H1 (cell line): ENCODE results near the gene TMEM271. TPM values are rescaled to one million over a fixed set of nuclear protein-coding genes. Genes with fewer than 3 reads are reported as not detected.

ENCODE experiments used
- CTCF ChIA-PET: fragments of 300-600 bp; sonication (Branson Sonifier 250); formaldehyde crosslinking; loops from one replicate; lab custom pipeline; 2021; ENCODE audit not compliant: partially characterized antibody; lab: Charles Lee
- POLR2A ChIA-PET: fragments of 300-600 bp; sonication (Branson Sonifier 250); formaldehyde crosslinking; loops from one replicate; lab custom pipeline; 2021; ENCODE audit warnings: inconsistent platforms; ENCODE audit not compliant: partially characterized antibody; lab: Charles Lee
- DNase-seq, 2 experiments: peaks; one replicate each; pipeline versions ENCODE4 v3.0.0 to v3.0.0-alpha.2; 2010 to 2022; ENCODE audit warnings: low spot score in 2 of 2, low read depth in 1 of 2, mixed read lengths in 1 of 2
- FAIRE-seq: peaks from 2 replicates; lab custom pipeline; 2011; peaks lifted over from hg19 to GRCh38; lab: Jason Lieb, UNC
- H2AFZ ChIP-seq: 2 replicates; pipeline ENCODE4 v1.8.1; 2012; ENCODE audit warnings: low read length, inconsistent platforms
- H2AK5ac ChIP-seq: 2 replicates; pipeline ENCODE4 v1.6.1; 2013; ENCODE audit warnings: low read depth, low read length
- H2BK120ac ChIP-seq: replicated peaks from 2 replicates; pipeline ENCODE3; 2013; ENCODE audit warnings: low read depth, low read length, inconsistent platforms
- H2BK12ac ChIP-seq: 2 replicates; pipeline ENCODE4 v1.6.1; 2013; ENCODE audit warnings: low read depth, low read length
- H2BK15ac ChIP-seq: 2 replicates; pipeline ENCODE4 v1.6.1; 2013; ENCODE audit warnings: low read length
- H2BK20ac ChIP-seq: 2 replicates; pipeline ENCODE4 v1.6.1; 2013; ENCODE audit warnings: low read length
- H2BK5ac ChIP-seq: 2 replicates; pipeline ENCODE4 v1.6.1; 2013; ENCODE audit warnings: low read depth, low read length
- H3K14ac ChIP-seq: 2 replicates; pipeline ENCODE4 v1.6.1; 2013; ENCODE audit warnings: inconsistent platforms; ENCODE audit not compliant: insufficient read length
- H3K18ac ChIP-seq: 2 replicates; pipeline ENCODE4 v1.6.1; 2013; ENCODE audit warnings: low read length; ENCODE audit errors: extremely low read depth
- H3K23ac ChIP-seq: 2 replicates; pipeline ENCODE4 v1.6.1; 2013; ENCODE audit warnings: inconsistent platforms; ENCODE audit not compliant: insufficient read length
- H3K23me2 ChIP-seq: 2 replicates; pipeline ENCODE4 v1.6.1; 2013; ENCODE audit warnings: low read depth, low read length
- H3K27ac ChIP-seq: 2 replicates; pipeline ENCODE4 v1.6.1; 2011; ENCODE audit warnings: low read depth, low read length, inconsistent platforms
- H3K27me3 ChIP-seq, 4 experiments: replicated peaks in 1 of 4; 1 replicate in 1 of 4; 2 replicates in 3 of 4; pipeline versions ENCODE4 v1.6.1 to v1.8.1; 2011 to 2013; ENCODE audit warnings: low read length in 3 of 4, mild to moderate bottlenecking in 3 of 4, inconsistent platforms in 2 of 4, mixed read lengths in 2 of 4, moderate library complexity in 1 of 4; ENCODE audit not compliant: control insufficient read depth in 3 of 4, insufficient read depth in 3 of 4; ENCODE audit errors: extremely low read depth in 1 of 4
- H3K36me3 ChIP-seq, 4 experiments: 2 replicates each; pipeline versions ENCODE4 v1.6.1 to v1.8.1; 2011 to 2013; ENCODE audit warnings: mild to moderate bottlenecking in 4 of 4, low read length in 3 of 4, moderate library complexity in 2 of 4, control low read depth in 1 of 4, inconsistent platforms in 1 of 4; ENCODE audit not compliant: insufficient read depth in 4 of 4, control insufficient read depth in 2 of 4
- H3K4ac ChIP-seq: replicated peaks from 2 replicates; pipeline ENCODE3; 2013; ENCODE audit warnings: low read length, low read depth, mixed read lengths, inconsistent platforms; ENCODE audit not compliant: insufficient read length
- H3K4me1 ChIP-seq, 4 experiments: replicated peaks in 1 of 4; 1 replicate in 1 of 4; 2 replicates in 3 of 4; pipeline versions ENCODE4 v1.6.1 to v1.8.1; 2011 to 2013; ENCODE audit warnings: low read length in 3 of 4, inconsistent platforms in 2 of 4, mixed read lengths in 1 of 4; ENCODE audit not compliant: insufficient read depth in 4 of 4, control insufficient read depth in 3 of 4
- H3K4me2 ChIP-seq, 2 experiments: 2 replicates each; pipeline versions ENCODE4 v1.6.1 to v1.8.1; 2011 to 2013; ENCODE audit warnings: low read depth in 2 of 2, low read length in 2 of 2, control low read depth in 1 of 2, inconsistent platforms in 1 of 2, mild to moderate bottlenecking in 1 of 2; ENCODE audit not compliant: insufficient read depth in 1 of 2
- H3K4me3 ChIP-seq, 4 experiments: fragments of 200-600, 300-600 bp in 1 of 4; sonication (generic), shearing (Covaris generic), sonication (Bioruptor Twin) in 1 of 4; 2 replicates each; pipeline versions ENCODE4 v1.5.1 to v1.8.1; 2011 to 2016; ENCODE audit warnings: low read length in 4 of 4, low read depth in 3 of 4, control low read depth in 2 of 4, inconsistent platforms in 2 of 4, mild to moderate bottlenecking in 2 of 4, mixed read lengths in 1 of 4, moderate library complexity in 1 of 4; ENCODE audit not compliant: insufficient read depth in 2 of 4; ENCODE audit errors: extremely low read depth in 1 of 4
- H3K56ac ChIP-seq: replicated peaks from 2 replicates; pipeline ENCODE3; 2013; ENCODE audit warnings: low read depth, mild to moderate bottlenecking, mixed read lengths, low read length, inconsistent platforms; ENCODE audit not compliant: insufficient read length
- H3K79me1 ChIP-seq: 2 replicates; pipeline ENCODE4 v1.6.1; 2013; ENCODE audit warnings: low read depth, low read length, control low read depth
- H3K79me2 ChIP-seq, 2 experiments: 2 replicates each; pipeline versions ENCODE4 v1.6.1 to v1.8.1; 2012 to 2013; ENCODE audit warnings: low read length in 2 of 2, mild to moderate bottlenecking in 2 of 2, inconsistent platforms in 1 of 2; ENCODE audit not compliant: insufficient read depth in 2 of 2, control insufficient read depth in 1 of 2
- H3K9ac ChIP-seq, 4 experiments: replicated peaks in 1 of 4; 1 replicate in 1 of 4; 2 replicates in 3 of 4; pipeline versions ENCODE4 v1.6.1 to v1.8.1; 2011 to 2013; ENCODE audit warnings: low read depth in 3 of 4, low read length in 3 of 4, control low read depth in 2 of 4, mild to moderate bottlenecking in 2 of 4, moderate library complexity in 2 of 4, inconsistent platforms in 1 of 4; ENCODE audit errors: extremely low read depth in 1 of 4
- H3K9me3 ChIP-seq, 2 experiments: 2 replicates each; pipeline versions ENCODE4 v1.6.1 to v1.8.1; 2012 to 2013; ENCODE audit warnings: mild to moderate bottlenecking in 2 of 2, moderate library complexity in 2 of 2, control low read depth in 1 of 2, inconsistent platforms in 1 of 2, low read depth in 1 of 2, low read length in 1 of 2, mixed read lengths in 1 of 2; ENCODE audit not compliant: insufficient read depth in 2 of 2
- H4K20me1 ChIP-seq, 2 experiments: replicated peaks in 1 of 2; 2 replicates each; pipeline versions ENCODE3 to v1.8.1; 2011 to 2013; ENCODE audit warnings: inconsistent platforms in 2 of 2, low read length in 2 of 2, mild to moderate bottlenecking in 1 of 2; ENCODE audit not compliant: insufficient read depth in 2 of 2, control insufficient read depth in 1 of 2
- H4K5ac ChIP-seq: 2 replicates; pipeline ENCODE4 v1.6.1; 2013; ENCODE audit warnings: low read length, low read depth, mixed read lengths, inconsistent platforms; ENCODE audit not compliant: insufficient read length
- H4K8ac ChIP-seq: 2 replicates; pipeline ENCODE4 v1.8.0; 2013; ENCODE audit warnings: mild to moderate bottlenecking, moderate library complexity, low read length, inconsistent platforms; ENCODE audit not compliant: insufficient read depth; ENCODE audit errors: extremely low read depth
- H4K91ac ChIP-seq: replicated peaks from 2 replicates; pipeline ENCODE3; 2013; ENCODE audit warnings: low read length, mixed read lengths, inconsistent platforms; ENCODE audit not compliant: insufficient read length
- BACH1 ChIP-seq: IDR thresholded peaks from 2 replicates; pipeline ENCODE4 v1.6.1; 2012; ENCODE audit warnings: low read length, improper control_type of control experiment
- CEBPB ChIP-seq: IDR thresholded peaks from 2 replicates; pipeline ENCODE4 v1.6.1; 2012; ENCODE audit warnings: low read depth, low read length
- CREB1 ChIP-seq: IDR thresholded peaks from 2 replicates; pipeline ENCODE4 v1.6.1; 2012; ENCODE audit warnings: inconsistent platforms
- CTBP2 ChIP-seq: IDR thresholded peaks from 2 replicates; pipeline ENCODE4 v1.7.0; 2011; ENCODE audit warnings: borderline replicate concordance, mild to moderate bottlenecking, moderate library complexity, mixed read lengths, low read length; ENCODE audit not compliant: insufficient read depth, insufficient read length
- FOSL1 ChIP-seq: IDR thresholded peaks from 2 replicates; pipeline ENCODE4 v1.6.1; 2011; ENCODE audit warnings: mild to moderate bottlenecking, low read depth, low read length, moderate library complexity; ENCODE audit not compliant: insufficient read depth
- GABPA ChIP-seq: IDR thresholded peaks from 2 replicates; pipeline ENCODE4 v1.6.1; 2011; ENCODE audit warnings: mild to moderate bottlenecking, low read length, moderate library complexity, borderline replicate concordance; ENCODE audit not compliant: insufficient read depth
- POLR2A ChIP-seq, 2 experiments: IDR thresholded peaks; 1 replicate in 1 of 2; 2 replicates in 1 of 2; pipeline ENCODE4 v1.6.1; 2011; ENCODE audit warnings: low read depth in 2 of 2, low read length in 2 of 2, mild to moderate bottlenecking in 2 of 2; ENCODE audit errors: control extremely low read depth in 1 of 2
- RAD21 ChIP-seq, 2 experiments: IDR thresholded peaks in 1 of 2; conservative IDR thresholded peaks in 1 of 2; 2 replicates each; pipeline ENCODE4 v1.6.1; 2011; ENCODE audit warnings: low read depth in 2 of 2, low read length in 2 of 2, improper control_type of control experiment in 1 of 2, inconsistent platforms in 1 of 2, mild to moderate bottlenecking in 1 of 2, moderate library complexity in 1 of 2
- RXRA ChIP-seq: IDR thresholded peaks from 2 replicates; pipeline ENCODE4 v1.6.1; 2011; ENCODE audit warnings: low read depth, mild to moderate bottlenecking, low read length, moderate library complexity; ENCODE audit not compliant: insufficient read depth
- SIN3A ChIP-seq, 2 experiments: IDR thresholded peaks in 1 of 2; conservative IDR thresholded peaks in 1 of 2; 2 replicates each; pipeline ENCODE4 v1.6.1; 2011 to 2012; ENCODE audit warnings: low read length in 2 of 2, improper control_type of control experiment in 1 of 2, low read depth in 1 of 2, mild to moderate bottlenecking in 1 of 2
- SIRT6 ChIP-seq: IDR thresholded peaks from one replicate; pipeline ENCODE4 v1.7.1; 2012; ENCODE audit warnings: low read length, inconsistent platforms
- SIX5 ChIP-seq: IDR thresholded peaks from 2 replicates; pipeline ENCODE4 v1.6.1; 2011; ENCODE audit warnings: mild to moderate bottlenecking, low read depth, low read length
- SP1 ChIP-seq: IDR thresholded peaks from 2 replicates; pipeline ENCODE4 v1.6.1; 2011; ENCODE audit warnings: low read depth, low read length
- SRF ChIP-seq: IDR thresholded peaks from 2 replicates; pipeline ENCODE4 v1.6.1; 2011; ENCODE audit warnings: mild to moderate bottlenecking, low read depth, low read length, moderate library complexity
- SUZ12 ChIP-seq: fragments of 200-600 bp; sonication (generic); IDR thresholded peaks from 2 replicates; pipeline ENCODE4 v1.6.1; 2012; ENCODE audit warnings: mild to moderate bottlenecking, inconsistent platforms, low read length, moderate library complexity, mixed read lengths
- TEAD4 ChIP-seq: IDR thresholded peaks from 2 replicates; pipeline ENCODE4 v1.6.1; 2012; ENCODE audit warnings: low read depth, low read length, inconsistent platforms, mixed read lengths
- WGBS, 2 experiments: shearing (Covaris generic) in 1 of 2; methylation state at CpG; one replicate each; pipeline versions ENCODE4 v1.1.6 to v1.1.7; 2013 to 2015; ENCODE audit warnings: low lambda C conversion rate in 2 of 2, mixed read lengths in 2 of 2, inconsistent platforms in 1 of 2, low coverage in 1 of 2, missing lambda C conversion rate in 1 of 2; ENCODE audit not compliant: insufficient replicate concordance in 2 of 2, insufficient coverage in 1 of 2, insufficient read length in 1 of 2; ENCODE audit errors: extremely low coverage in 1 of 2, missing lambda C conversion rate in 1 of 2; 5-methylcytosine and 5-hydroxymethylcytosine counted together
- polyA plus RNA-seq, 7 experiments: library from polyadenylated mRNA; depleted of rRNA in 3 of 7; stranded (reverse) in 5 of 7; unstranded in 2 of 7; fragments of >200 nt in 5 of 7; fragments of 200-250 nt in 2 of 7; gene quantifications; 1 replicate in 5 of 7; 2 replicates in 1 of 7; 4 replicates in 1 of 7; pipeline versions ENCODE4 v1.2.1 to v1.2.3, GENCODE V29; 2011 to 2013; ENCODE audit warnings: missing spikeins in 2 of 7, mixed read lengths in 2 of 7
- total RNA-seq: library from RNA; stranded (reverse); fragmentation: NEBNext Ultra II Directional; extraction: Animal tissue kit (Norgen Biotek cat#: 25700); gene quantifications from 2 replicates; pipeline ENCODE4 v1.2.1, GENCODE V29; 2021

Gene TMEM271
- total and polyA plus RNA-seq, 2 of the 8 experiments (the other 6 are each of a cell fraction or from before 2014, with no cell fraction given), result 0.08 to 0.35 TPM

DNA sequence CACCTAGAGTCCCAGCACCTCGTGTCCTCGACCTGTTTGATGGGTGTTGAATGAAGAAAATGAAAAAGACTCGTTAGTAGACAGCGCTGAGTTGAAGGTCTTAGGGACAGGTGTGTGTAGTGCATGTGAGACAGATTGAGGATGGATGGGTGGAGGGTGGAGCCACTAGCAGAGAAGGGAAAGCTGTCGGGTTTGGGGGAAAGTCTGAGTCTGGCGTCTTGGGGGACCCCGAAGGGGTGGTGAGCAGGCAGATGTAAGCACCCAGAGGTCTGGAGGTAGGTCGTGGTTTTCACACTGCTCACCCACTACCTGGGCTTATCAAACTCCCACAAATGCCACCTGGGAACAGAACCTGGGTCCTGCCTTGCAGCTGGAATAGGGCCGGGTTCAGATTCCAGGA lies 16.0 kb downstream of the TMEM271 start:
- H4K91ac ChIP-seq, result no peak overlapping the region
- ChIA-PET POLR2A (interaction anchor here (1.7 kb wide), 1 partner anchor 9 kb away, joined by 3 read pairs; no protein-coding TSS in a partner anchor), CTCF (interaction anchor here (0.6 kb wide), 1 partner anchor 481 kb away, joined by 3 read pairs; no protein-coding TSS in a partner anchor)
- H2AK5ac ChIP-seq, result no peak overlapping the region
- H3K79me2 ChIP-seq, result no peaks in the 10 kb centered on the region
- H3K4me3 ChIP-seq, result no peak overlapping the region
- FAIRE-seq (no peak), DNase-seq (no peak)
- no peak overlapping the region for H3K14ac ChIP-seq
- H3K27me3 ChIP-seq, result no peaks in the 10 kb centered on the region
- H3K23me2 ChIP-seq, result peaks cover 5% of the 10 kb centered on the region; the same call in 1 of the 2 replicates
- no peak overlapping the region for H3K18ac ChIP-seq
- no peaks in the 10 kb centered on the region; a peak in 1 of 8 replicates for H3K36me3 ChIP-seq
- H2BK12ac ChIP-seq, result no peak overlapping the region
- no peak overlapping the region for H2AFZ ChIP-seq
- no peak overlapping the region for H3K4me2 ChIP-seq
- H3K9ac ChIP-seq, result no peak overlapping the region
- no peak overlapping the region for H4K8ac ChIP-seq
- no peaks in the 10 kb centered on the region for H4K20me1 ChIP-seq
- H3K27ac ChIP-seq, result no peak overlapping the region
- H4K5ac ChIP-seq, result no peak overlapping the region
- 84% methylated on average over 9 of the region's 9 CpGs; no CpG with 5 or more reads in 1 of the 2 experiments for WGBS, 2 experiments
- no peak overlapping the region for H2BK5ac ChIP-seq
- no peak overlapping the region for H2BK15ac ChIP-seq
- H3K4me1 ChIP-seq, result no peaks in the 10 kb centered on the region
- H3K79me1 ChIP-seq, result no peaks in the 10 kb centered on the region
- H2BK120ac ChIP-seq, result no peak overlapping the region
- no peak overlapping the region for H3K4ac ChIP-seq
- no peak overlapping the region for H3K56ac ChIP-seq
- H2BK20ac ChIP-seq, result no peak overlapping the region
- peaks cover 22 to 24% of the 10 kb centered on the region in 2 experiments for H3K9me3 ChIP-seq
- no peak overlapping the region for H3K23ac ChIP-seq
- TF ChIP-seq GABPA (no peak), CEBPB (no peak), SUZ12 (no peak), SRF (no peak), CTBP2 (no peak), RXRA (no peak), FOSL1 (no peak), POLR2A (IDR thresholded peaks at IDR 0.05; ENCODE audit: control extremely low read depth in 1 of 2, low read depth in 2 of 2, low read length in 2 of 2) (no peak), BACH1 (no peak), SP1 (no peak), TEAD4 (no peak), SIX5 (no peak), RAD21 (IDR thresholded peaks at IDR 0.05 in 1 of 2, conservative IDR thresholded peaks at IDR 0.05 in 1 of 2; ENCODE audit: low read depth in 2 of 2, low read length in 2 of 2) (no peak), SIRT6 (no peak), CREB1 (no peak), SIN3A (conservative IDR thresholded peaks at IDR 0.05 in 1 of 2, IDR thresholded peaks at IDR 0.05 in 1 of 2; ENCODE audit: low read depth in 1 of 2, low read length in 2 of 2) (no peak)
